ENCODE measurements around the gene GPT2. TPM values are rescaled to one million over a fixed set of nuclear protein-coding genes. Genes with fewer than 3 reads are reported as not detected.
A peak's percentile ranks its signal among the peaks of the same experiment; 100 is the strongest.
"Not testable (repeated sequence)": the region's sequence is repeated elsewhere in the genome, so short reads cannot be mapped to it uniquely, and the experiment has no call there.

The GPT2 gene
- total RNA-seq, 2 donors from 2014 or later = 49.8 to 64.6 TPM

GRCh38 chr16:46930861-46931260 lies 46.7 kb downstream of the GPT2 start:
- no peaks in the 10 kb centered on the region for H3K9me3 ChIP-seq
- peak; percentile 73 for DNase-seq (ENCODE audit: low spot score)
- H3K27ac ChIP-seq = peak overlapping the region; percentile 71 to 77
- no peak overlapping the region for H3K4me3 ChIP-seq
- intact Hi-C loops (cut with DNase I) = no loop called here
- no peaks in the 10 kb centered on the region for H3K27me3 ChIP-seq (replicated peaks; ENCODE audit: insufficient read depth)
- peaks cover 14% of the 10 kb centered on the region for H3K4me1 ChIP-seq (replicated peaks)
- H3K36me3 ChIP-seq = peaks cover 0 to 6% of the 10 kb centered on the region in 2 donors
- WGBS = 36% methylated on average over 8 of the region's 8 CpGs
- TF ChIP-seq POLR2A (IDR thresholded peaks at IDR 0.05) (no peak), CTCF (IDR thresholded peaks at IDR 0.05) (no peak), POLR2AphosphoS5 (IDR thresholded peaks at IDR 0.05) (peak; percentile 67)

- Histone ChIP-seq H3K27me3 (replicated peaks; ENCODE audit: insufficient read depth) (no peaks in the 10 kb centered on the region), H3K27ac (no peak overlapping the region), H3K4me1 (replicated peaks) (peaks cover 14% of the 10 kb centered on the region), H3K9me3 (no peaks in the 10 kb centered on the region), H3K36me3 (no peaks in the 10 kb centered on the region), H3K4me3 (no peak overlapping the region)
- intact Hi-C loops (cut with DNase I) = no loop called here
- TF ChIP-seq CTCF (IDR thresholded peaks at IDR 0.05) (no peak), POLR2AphosphoS5 (IDR thresholded peaks at IDR 0.05) (no peak), POLR2A (IDR thresholded peaks at IDR 0.05) (no peak)
- no peak for DNase-seq (ENCODE audit: low spot score)
- 73% methylated on average over 7 of the region's 7 CpGs for WGBS
Observed at GRCh38 chr16:46932802-46933201, 48.6 kb downstream of the GPT2 start.

GRCh38 chr16:46937536-46937935 lies 53.4 kb downstream of the GPT2 start:
- no peaks in the 10 kb centered on the region for H3K27me3 ChIP-seq (replicated peaks; ENCODE audit: insufficient read depth)
- H3K4me3 ChIP-seq = no peak overlapping the region
- H3K4me1 ChIP-seq (replicated peaks) = no peaks in the 10 kb centered on the region
- DNase-seq (ENCODE audit: low spot score) = no peak
- TF ChIP-seq POLR2A (IDR thresholded peaks at IDR 0.05) (no peak), POLR2AphosphoS5 (IDR thresholded peaks at IDR 0.05) (no peak), CTCF (IDR thresholded peaks at IDR 0.05) (no peak)
- H3K27ac ChIP-seq = no peak overlapping the region
- H3K9me3 ChIP-seq = no peaks in the 10 kb centered on the region
- no peaks in the 10 kb centered on the region for H3K36me3 ChIP-seq
- intact Hi-C loops (cut with DNase I) = no loop called here

- DNase-seq (ENCODE audit: low spot score); H3K27ac ChIP-seq; H3K27me3 ChIP-seq (replicated peaks; ENCODE audit: insufficient read depth); H3K4me1 ChIP-seq (replicated peaks); H3K9me3 ChIP-seq; H3K36me3 ChIP-seq; H3K4me3 ChIP-seq; intact Hi-C loops (cut with DNase I): not testable (repeated sequence)
- WGBS = 86% methylated on average over 8 of the region's 8 CpGs
Observed at GRCh38 chr16:46944713-46945112, 60.6 kb downstream of the GPT2 start.

GRCh38 chr16:46947900-46948547 lies 63.9 kb downstream of the GPT2 start:
- Histone ChIP-seq H3K27ac (no peak overlapping the region), H3K9me3 (no peaks in the 10 kb centered on the region), H3K27me3 (replicated peaks; ENCODE audit: insufficient read depth) (no peaks in the 10 kb centered on the region), H3K4me1 (replicated peaks) (no peaks in the 10 kb centered on the region), H3K4me3 (no peak overlapping the region), H3K36me3 (no peaks in the 10 kb centered on the region)
- peak in 3 of 4 experiments; percentile 39 to 52 (median 49) for TF ChIP-seq CTCF (IDR thresholded peaks at IDR 0.05)
- TF ChIP-seq POLR2A (IDR thresholded peaks at IDR 0.05) = no peak
- TF ChIP-seq POLR2AphosphoS5 (IDR thresholded peaks at IDR 0.05) = no peak
- no peak for DNase-seq (ENCODE audit: low spot score)
- intact Hi-C loops (cut with DNase I) = no loop called here
- 75% methylated on average over 7 of the region's 7 CpGs for WGBS
